Mesendoderm (in vitro differentiated cells): ENCODE measurements around the gene RNF130.

ENCODE experiments used
- DNase-seq: peaks from one replicate; pipeline ENCODE4 v3.0.0; 2013
- H2AK5ac ChIP-seq: 2 replicates; pipeline ENCODE4 v1.6.1; 2013; ENCODE audit warnings: low read length, inconsistent platforms
- H2BK120ac ChIP-seq: 2 replicates; pipeline ENCODE4 v1.6.1; 2013; ENCODE audit warnings: low read depth, mild to moderate bottlenecking, low read length, moderate library complexity, mixed read lengths
- H2BK15ac ChIP-seq: replicated peaks from 2 replicates; pipeline ENCODE4 v1.6.1; 2013; ENCODE audit warnings: low read depth, mild to moderate bottlenecking, moderate library complexity
- H2BK5ac ChIP-seq: 2 replicates; pipeline ENCODE4 v1.6.1; 2013; ENCODE audit warnings: low read length, inconsistent platforms
- H3K18ac ChIP-seq: 2 replicates; pipeline ENCODE4 v1.6.1; 2013; ENCODE audit warnings: mild to moderate bottlenecking, low read length, mixed read lengths
- H3K23ac ChIP-seq: one replicate; pipeline ENCODE4 v1.6.1; 2013; ENCODE audit warnings: low read length
- H3K27ac ChIP-seq: 2 replicates; pipeline ENCODE4 v1.5.1; 2013; ENCODE audit warnings: low read depth, mild to moderate bottlenecking, inconsistent platforms, low read length, moderate library complexity
- H3K27me3 ChIP-seq: 2 replicates; pipeline ENCODE4 v1.6.1; 2013; ENCODE audit warnings: low read length, control low read depth, mild to moderate bottlenecking, inconsistent platforms; ENCODE audit not compliant: insufficient read depth, poor library complexity
- H3K36me3 ChIP-seq: 2 replicates; pipeline ENCODE4 v1.6.1; 2013; ENCODE audit warnings: low read length, inconsistent platforms; ENCODE audit not compliant: control insufficient read depth, insufficient read depth
- H3K4ac ChIP-seq: one replicate; pipeline ENCODE4 v1.6.1; 2013; ENCODE audit warnings: low read depth, mild to moderate bottlenecking, low read length, moderate library complexity
- H3K4me1 ChIP-seq: 2 replicates; pipeline ENCODE4 v1.6.1; 2013; ENCODE audit warnings: low read depth, low read length, inconsistent platforms; ENCODE audit not compliant: control insufficient read depth
- H3K4me2 ChIP-seq: 2 replicates; pipeline ENCODE4 v1.6.1; 2013; ENCODE audit warnings: low read length
- H3K4me3 ChIP-seq: 2 replicates; pipeline ENCODE4 v1.5.1; 2013; ENCODE audit warnings: mild to moderate bottlenecking, low read length
- H3K56ac ChIP-seq: one replicate; pipeline ENCODE4 v1.6.1; 2013; ENCODE audit warnings: low read length
- H3K79me1 ChIP-seq: 2 replicates; pipeline ENCODE4 v1.6.1; 2013; ENCODE audit warnings: low read length, inconsistent platforms
- H3K79me2 ChIP-seq: 2 replicates; pipeline ENCODE4 v1.6.1; 2013; ENCODE audit warnings: mild to moderate bottlenecking, low read length; ENCODE audit not compliant: control insufficient read depth, insufficient read depth
- H3K9ac ChIP-seq: 2 replicates; pipeline ENCODE4 v1.6.1; 2013; ENCODE audit warnings: low read length, inconsistent platforms
- H4K5ac ChIP-seq: one replicate; pipeline ENCODE4 v1.6.1; 2013; ENCODE audit warnings: low read length
- H4K8ac ChIP-seq: one replicate; pipeline ENCODE4 v1.6.1; 2013; ENCODE audit warnings: low read depth, mild to moderate bottlenecking, control low read depth, low read length, moderate library complexity
- WGBS: extraction: QIAGEN DNeasy Blood & Tissue Kit; methylation state at CpG from one replicate; pipeline ENCODE4 v1.1.7; 2013; ENCODE audit warnings: low lambda C conversion rate, missing lambda C conversion rate; ENCODE audit not compliant: insufficient coverage; ENCODE audit errors: extremely low coverage; 5-methylcytosine and 5-hydroxymethylcytosine counted together

RNF130 gene

GRCh38 chr5:180099733-180100611, 28.4 kb upstream of the RNF130 start:
- Histone ChIP-seq H2BK5ac (no peak overlapping the region), H3K56ac (no peak overlapping the region), H2AK5ac (no peak overlapping the region), H2BK15ac (no peak overlapping the region), H3K4me1 (no peaks in the 10 kb centered on the region), H4K8ac (no peak overlapping the region), H3K4me2 (no peak overlapping the region), H3K79me1 (no peaks in the 10 kb centered on the region), H3K18ac (no peak overlapping the region), H2BK120ac (no peak overlapping the region), H3K27ac (no peak overlapping the region), H4K5ac (no peak overlapping the region), H3K79me2 (no peaks in the 10 kb centered on the region), H3K36me3 (no peaks in the 10 kb centered on the region), H3K27me3 (no peaks in the 10 kb centered on the region), H3K9ac (no peak overlapping the region), H3K23ac (no peak overlapping the region), H3K4me3 (no peak overlapping the region), H3K4ac (no peak overlapping the region)
- no CpG with 5 or more reads among the region's 18 CpGs for WGBS
- no peak for DNase-seq

DNA sequence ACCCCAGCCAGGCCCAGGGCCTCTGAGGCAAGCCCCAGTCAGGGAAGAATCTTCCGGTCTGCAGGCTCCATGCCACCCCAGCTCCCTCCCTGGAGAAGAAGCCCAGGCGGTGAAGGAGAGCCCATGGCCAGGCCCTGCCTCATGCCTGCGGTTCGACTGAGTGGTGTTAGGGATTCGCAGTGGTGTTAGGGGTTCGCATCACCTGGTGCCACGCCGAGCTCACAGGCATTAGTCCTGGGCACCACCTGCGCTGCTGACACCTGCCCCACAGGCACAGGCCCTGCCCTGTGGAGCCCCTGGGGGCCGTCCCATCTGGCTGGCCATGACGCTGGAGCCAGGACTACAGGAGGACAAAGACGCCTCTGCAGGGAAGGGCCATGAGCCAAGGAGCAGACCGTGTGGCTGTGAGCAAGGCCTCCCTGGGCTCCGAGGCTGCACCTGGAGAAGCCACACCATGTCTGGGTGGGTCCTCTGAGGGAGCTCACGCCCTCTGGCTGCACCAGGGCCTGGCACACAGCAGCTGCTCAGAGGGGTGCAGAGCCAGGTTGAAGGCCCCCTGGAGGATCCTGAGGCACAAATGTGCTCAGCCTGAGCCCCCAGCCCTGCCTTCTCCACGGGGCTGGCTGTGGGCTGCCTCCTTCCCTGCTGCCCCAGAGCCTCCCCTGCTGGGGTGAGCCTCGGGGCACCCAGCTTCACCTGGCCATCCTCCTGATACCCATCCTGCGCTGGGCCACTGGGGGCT, 27.6 kb upstream of the RNF130 start:
- no peak overlapping the region for H2BK5ac ChIP-seq
- H3K4ac ChIP-seq, result no peak overlapping the region
- H4K5ac ChIP-seq, result no peak overlapping the region
- H3K79me1 ChIP-seq, result no peaks in the 10 kb centered on the region
- no peak overlapping the region for H3K4me2 ChIP-seq
- H3K23ac ChIP-seq, result no peak overlapping the region
- H3K4me1 ChIP-seq, result no peaks in the 10 kb centered on the region
- no peaks in the 10 kb centered on the region for H3K79me2 ChIP-seq
- no peak overlapping the region for H3K4me3 ChIP-seq
- H3K18ac ChIP-seq, result no peak overlapping the region
- H3K36me3 ChIP-seq, result no peaks in the 10 kb centered on the region
- H3K9ac ChIP-seq, result no peak overlapping the region
- no peak overlapping the region for H2BK15ac ChIP-seq
- no peaks in the 10 kb centered on the region for H3K27me3 ChIP-seq
- no peak for DNase-seq
- WGBS, result no CpG with 5 or more reads among the region's 18 CpGs
- H2AK5ac ChIP-seq, result no peak overlapping the region
- no peak overlapping the region for H3K27ac ChIP-seq
- H2BK120ac ChIP-seq, result no peak overlapping the region
- no peak overlapping the region for H4K8ac ChIP-seq
- no peak overlapping the region for H3K56ac ChIP-seq

DNA sequence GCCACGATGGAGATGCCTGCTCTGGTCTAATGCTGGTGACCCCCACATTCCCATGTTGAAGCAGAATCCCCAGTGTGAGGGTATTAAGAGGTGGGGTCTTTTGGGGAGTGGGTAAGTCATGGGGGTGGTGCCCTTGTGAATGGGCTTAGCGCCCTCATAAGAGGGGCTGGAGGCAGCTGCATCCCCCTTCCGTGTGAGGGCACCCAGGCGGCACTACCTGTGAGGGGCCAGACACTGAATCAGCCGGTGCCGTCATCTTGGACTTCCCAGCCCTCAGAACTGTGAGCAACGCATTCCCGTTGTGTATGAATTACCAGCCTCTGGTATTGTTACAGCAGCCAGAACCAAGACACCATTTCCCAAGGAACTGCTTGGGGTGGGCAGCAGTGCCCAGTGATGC, 27.0 kb upstream of the RNF130 start:
- H3K4me3 ChIP-seq, result no peak overlapping the region
- no peak overlapping the region for H4K5ac ChIP-seq
- H2BK15ac ChIP-seq, result no peak overlapping the region
- H2BK5ac ChIP-seq, result no peak overlapping the region
- no peak overlapping the region for H3K27ac ChIP-seq
- H3K4me1 ChIP-seq, result no peaks in the 10 kb centered on the region
- H3K9ac ChIP-seq, result no peak overlapping the region
- no peak overlapping the region for H3K4me2 ChIP-seq
- no peaks in the 10 kb centered on the region for H3K79me2 ChIP-seq
- WGBS, result no CpG with 5 or more reads among the region's 8 CpGs
- H3K18ac ChIP-seq, result no peak overlapping the region
- no peak overlapping the region for H3K56ac ChIP-seq
- H3K23ac ChIP-seq, result no peak overlapping the region
- no peak overlapping the region for H4K8ac ChIP-seq
- H3K4ac ChIP-seq, result no peak overlapping the region
- H3K79me1 ChIP-seq, result no peaks in the 10 kb centered on the region
- H2BK120ac ChIP-seq, result no peak overlapping the region
- H3K27me3 ChIP-seq, result no peaks in the 10 kb centered on the region
- no peak for DNase-seq
- H3K36me3 ChIP-seq, result no peaks in the 10 kb centered on the region
- no peak overlapping the region for H2AK5ac ChIP-seq

DNA sequence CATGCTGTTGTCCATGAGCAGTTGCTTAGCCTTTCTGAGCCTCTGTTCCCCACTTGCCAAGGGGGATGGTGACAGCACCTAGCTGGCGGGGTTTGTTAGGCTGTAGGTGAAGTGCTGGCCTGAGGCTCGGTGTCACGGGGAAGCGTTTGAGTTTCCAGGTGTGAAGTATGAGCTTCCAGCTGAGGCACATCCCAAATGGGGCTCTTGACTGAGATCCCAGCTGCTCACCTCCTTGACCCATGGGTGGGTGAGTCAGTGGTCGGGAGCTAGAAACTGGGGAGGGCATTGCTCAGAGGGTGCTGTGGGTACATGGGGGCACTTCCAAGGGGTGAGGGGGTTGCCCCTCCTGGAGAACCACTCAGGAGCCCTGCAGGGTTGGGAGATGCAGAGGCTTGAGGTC, 26.4 kb upstream of the RNF130 start:
- Histone ChIP-seq H3K27me3 (no peaks in the 10 kb centered on the region), H3K9ac (no peak overlapping the region)
- WGBS, result no CpG with 5 or more reads among the region's 5 CpGs

DNA sequence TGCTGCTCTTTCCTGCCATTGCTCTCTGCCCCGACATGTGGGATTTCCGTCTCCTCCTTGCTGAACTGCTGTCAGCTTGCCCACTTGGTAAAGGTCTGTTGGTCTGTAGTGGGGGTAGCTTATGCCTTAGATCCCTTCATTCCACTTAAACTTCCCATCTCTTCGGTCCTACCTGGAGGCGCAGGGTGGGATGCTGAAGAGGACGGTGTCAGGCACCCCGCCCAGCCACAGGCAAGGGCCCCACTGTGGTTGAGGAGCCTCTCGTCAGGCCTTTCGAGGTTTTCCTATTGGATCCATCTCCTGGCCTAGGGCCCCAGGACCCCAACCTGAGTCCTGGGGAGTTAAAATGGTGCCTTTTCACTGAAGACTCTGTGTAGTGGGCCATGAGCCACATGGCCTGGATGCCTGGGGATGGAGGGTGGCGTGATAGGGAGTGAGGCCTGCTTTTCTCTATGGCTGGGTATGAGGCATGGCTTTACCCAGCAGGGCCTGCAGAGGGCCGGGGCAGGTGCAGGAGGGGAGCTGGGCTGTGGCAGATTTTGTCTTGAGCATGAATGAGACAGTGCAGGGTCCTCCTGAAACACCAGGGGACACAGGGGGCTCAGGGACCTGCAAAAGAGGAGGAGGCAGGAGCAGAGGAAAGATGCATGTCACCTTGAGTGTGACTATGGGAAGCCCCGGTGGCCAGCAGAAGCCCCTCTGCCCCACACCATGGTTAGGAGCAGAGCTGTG, 25.8 kb upstream of the RNF130 start:
- Histone ChIP-seq H3K9ac (no peak overlapping the region), H4K5ac (no peak overlapping the region), H2BK15ac (no peak overlapping the region), H3K79me2 (no peaks in the 10 kb centered on the region), H3K27ac (no peak overlapping the region), H3K56ac (no peak overlapping the region), H3K4ac (no peak overlapping the region), H2AK5ac (no peak overlapping the region), H3K79me1 (no peaks in the 10 kb centered on the region), H3K27me3 (no peaks in the 10 kb centered on the region), H2BK5ac (no peak overlapping the region), H3K23ac (no peak overlapping the region), H4K8ac (no peak overlapping the region), H3K18ac (no peak overlapping the region), H3K36me3 (no peaks in the 10 kb centered on the region), H3K4me2 (no peak overlapping the region), H3K4me3 (no peak overlapping the region), H2BK120ac (no peak overlapping the region), H3K4me1 (no peaks in the 10 kb centered on the region)
- DNase-seq, result no peak
- no CpG with 5 or more reads among the region's 11 CpGs for WGBS

More for the DNA sequence above, 26.4 kb upstream of the RNF130 start:
- no peak overlapping the region for H4K5ac ChIP-seq
- H3K56ac ChIP-seq, result no peak overlapping the region
- H2BK120ac ChIP-seq, result no peak overlapping the region
- H4K8ac ChIP-seq, result no peak overlapping the region
- no peak overlapping the region for H3K4ac ChIP-seq
- no peak overlapping the region for H3K27ac ChIP-seq
- H3K18ac ChIP-seq, result no peak overlapping the region
- DNase-seq, result no peak
- H3K4me2 ChIP-seq, result no peak overlapping the region
- H3K79me1 ChIP-seq, result no peaks in the 10 kb centered on the region
- H2BK15ac ChIP-seq, result no peak overlapping the region
- H3K23ac ChIP-seq, result no peak overlapping the region
- H2AK5ac ChIP-seq, result no peak overlapping the region
- H3K4me1 ChIP-seq, result no peaks in the 10 kb centered on the region
- H3K79me2 ChIP-seq, result no peaks in the 10 kb centered on the region
- H3K36me3 ChIP-seq, result no peaks in the 10 kb centered on the region
- no peak overlapping the region for H2BK5ac ChIP-seq
- no peak overlapping the region for H3K4me3 ChIP-seq
